GM12872 (cell line): ENCODE measurements around the gene DOCK3.

Experiments used
- CTCF ChIP-seq: IDR thresholded peaks from 3 replicates; pipeline ENCODE4 v1.5.1; 2011; ENCODE audit warnings: low read depth, mild to moderate bottlenecking, low read length, moderate library complexity; ENCODE audit not compliant: insufficient read depth

The DOCK3 gene

GRCh38 chr3:51283421-51283820 is 608.7 kb downstream of the DOCK3 start:
- no peak for TF ChIP-seq CTCF

GRCh38 chr3:51295625-51296024 is 620.9 kb downstream of the DOCK3 start:
- no peak for TF ChIP-seq CTCF

GRCh38 chr3:51297333-51297732 is 622.6 kb downstream of the DOCK3 start:
- TF ChIP-seq CTCF, result no peak

- TF ChIP-seq CTCF, result no peak
These were observed 629.5 kb downstream of the DOCK3 start for GRCh38 chr3:51304230-51304629.

GRCh38 chr3:51306093-51306492 is 631.4 kb downstream of the DOCK3 start:
- no peak for TF ChIP-seq CTCF

- no peak for TF ChIP-seq CTCF
These were observed 632.7 kb downstream of the DOCK3 start for GRCh38 chr3:51307458-51307857.

GRCh38 chr3:51311055-51311454 is 636.3 kb downstream of the DOCK3 start:
- TF ChIP-seq CTCF, result peak; percentile 49

- no peak for TF ChIP-seq CTCF
These were observed 653.5 kb downstream of the DOCK3 start for GRCh38 chr3:51328206-51328605.
